Kidney epithelial cell (primary cell): Measurements from ENCODE around the gene ERC2. TPM values are rescaled to one million over a fixed set of nuclear protein-coding genes. Genes with fewer than 3 reads are reported as not detected.

ENCODE experiments used
- DNase-seq: peaks from one replicate; pipeline ENCODE4 v3.0.0-alpha.2; 2010; ENCODE audit warnings: low read depth
- H3K27me3 ChIP-seq: 2 replicates; pipeline ENCODE4 v1.6.0; 2011; ENCODE audit warnings: low read length; ENCODE audit not compliant: control insufficient read depth, insufficient read depth
- H3K36me3 ChIP-seq: 2 replicates; pipeline ENCODE4 v1.5.1; 2011; ENCODE audit warnings: low read length; ENCODE audit not compliant: control insufficient read depth, insufficient read depth
- H3K4me3 ChIP-seq: 2 replicates; pipeline ENCODE4 v1.5.1; 2011; ENCODE audit warnings: low read depth, mild to moderate bottlenecking, control low read depth, low read length
- total RNA-seq: library from RNA; depleted of rRNA; stranded (reverse); fragments of >200 nt; gene quantifications from 2 replicates; pipeline ENCODE4 v1.2.3, GENCODE V29; 2015
- TF ChIP-seq, protein P1 (sequence below): IDR thresholded peaks from 2 replicates; pipeline ENCODE4 v1.5.1; 2011; ENCODE audit warnings: mild to moderate bottlenecking, moderate library complexity, low read length, control low read depth, inconsistent platforms; ENCODE audit not compliant: insufficient read depth, poor library complexity, severe bottlenecking

ERC2 gene
- total RNA-seq, 1 donor from 2014 or later, result 17.0 TPM

DNA sequence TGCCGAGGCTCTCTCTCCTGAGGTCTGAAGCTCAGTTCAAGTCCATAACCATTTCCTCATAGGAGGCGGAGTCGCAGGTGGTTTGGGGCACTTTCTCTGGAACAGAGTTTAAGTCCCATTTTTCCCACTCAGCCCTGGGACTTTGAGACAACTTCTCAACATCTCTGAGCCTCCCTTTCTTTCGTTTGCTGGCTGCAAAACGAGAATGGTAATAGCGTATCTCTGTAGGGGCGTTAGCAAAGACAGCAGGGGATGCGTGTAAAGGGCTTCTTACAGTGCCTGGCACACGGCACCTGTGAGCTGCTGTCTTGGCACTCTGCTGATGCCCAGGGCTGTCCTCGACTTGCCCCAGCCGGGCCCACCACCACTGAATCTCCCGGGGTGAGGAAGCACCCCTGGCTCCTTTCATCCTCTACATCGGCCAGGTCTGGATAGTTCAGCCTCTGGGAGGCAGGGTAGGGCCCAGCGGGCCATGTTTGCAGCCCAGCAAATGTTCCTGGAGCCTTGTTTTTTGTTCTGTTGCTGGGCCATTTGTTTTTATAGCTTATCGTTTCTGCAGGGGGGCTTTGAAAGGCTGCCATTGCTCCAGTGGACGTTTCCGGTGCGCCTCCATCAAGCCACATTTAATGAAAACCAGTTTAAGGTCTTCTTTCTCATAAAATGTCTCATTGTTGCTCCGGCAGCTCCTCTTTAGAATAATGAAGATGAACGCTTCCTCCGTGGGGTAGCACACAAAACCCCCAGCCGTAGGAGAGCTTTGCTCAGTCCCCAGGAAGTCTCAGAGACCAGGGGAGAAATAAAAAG lies 921.2 kb downstream of the ERC2 start:
- TF ChIP-seq, protein P1, sequence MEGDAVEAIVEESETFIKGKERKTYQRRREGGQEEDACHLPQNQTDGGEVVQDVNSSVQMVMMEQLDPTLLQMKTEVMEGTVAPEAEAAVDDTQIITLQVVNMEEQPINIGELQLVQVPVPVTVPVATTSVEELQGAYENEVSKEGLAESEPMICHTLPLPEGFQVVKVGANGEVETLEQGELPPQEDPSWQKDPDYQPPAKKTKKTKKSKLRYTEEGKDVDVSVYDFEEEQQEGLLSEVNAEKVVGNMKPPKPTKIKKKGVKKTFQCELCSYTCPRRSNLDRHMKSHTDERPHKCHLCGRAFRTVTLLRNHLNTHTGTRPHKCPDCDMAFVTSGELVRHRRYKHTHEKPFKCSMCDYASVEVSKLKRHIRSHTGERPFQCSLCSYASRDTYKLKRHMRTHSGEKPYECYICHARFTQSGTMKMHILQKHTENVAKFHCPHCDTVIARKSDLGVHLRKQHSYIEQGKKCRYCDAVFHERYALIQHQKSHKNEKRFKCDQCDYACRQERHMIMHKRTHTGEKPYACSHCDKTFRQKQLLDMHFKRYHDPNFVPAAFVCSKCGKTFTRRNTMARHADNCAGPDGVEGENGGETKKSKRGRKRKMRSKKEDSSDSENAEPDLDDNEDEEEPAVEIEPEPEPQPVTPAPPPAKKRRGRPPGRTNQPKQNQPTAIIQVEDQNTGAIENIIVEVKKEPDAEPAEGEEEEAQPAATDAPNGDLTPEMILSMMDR, result no peak
- DNase-seq, result no peak
- H3K4me3 ChIP-seq, result no peak overlapping the region
- H3K36me3 ChIP-seq, result no peaks in the 10 kb centered on the region
- H3K27me3 ChIP-seq, result no peaks in the 10 kb centered on the region

DNA sequence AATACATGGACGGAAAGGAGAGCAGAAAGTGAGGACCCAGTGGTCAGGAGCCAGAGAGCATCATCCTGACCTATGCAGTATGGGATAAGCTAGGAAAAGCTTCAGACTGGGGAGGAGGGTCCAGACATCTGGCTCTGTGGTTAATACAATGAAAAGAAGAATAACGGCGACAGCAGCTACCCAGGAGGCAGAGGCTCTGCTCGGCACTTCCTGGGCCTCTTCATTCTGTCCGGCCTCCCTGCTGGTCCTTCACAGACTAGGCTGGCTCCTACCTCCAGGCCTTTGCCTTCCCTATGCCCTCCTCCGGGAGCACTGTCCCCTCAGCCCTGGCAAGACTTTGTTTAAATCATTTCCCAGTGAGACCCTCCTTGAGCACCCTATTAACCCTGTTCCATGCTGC lies 922.3 kb downstream of the ERC2 start:
- TF ChIP-seq, protein P1, result no peak
- Histone ChIP-seq H3K27me3 (no peaks in the 10 kb centered on the region), H3K4me3 (no peak overlapping the region), H3K36me3 (no peaks in the 10 kb centered on the region)
- no peak for DNase-seq

DNA sequence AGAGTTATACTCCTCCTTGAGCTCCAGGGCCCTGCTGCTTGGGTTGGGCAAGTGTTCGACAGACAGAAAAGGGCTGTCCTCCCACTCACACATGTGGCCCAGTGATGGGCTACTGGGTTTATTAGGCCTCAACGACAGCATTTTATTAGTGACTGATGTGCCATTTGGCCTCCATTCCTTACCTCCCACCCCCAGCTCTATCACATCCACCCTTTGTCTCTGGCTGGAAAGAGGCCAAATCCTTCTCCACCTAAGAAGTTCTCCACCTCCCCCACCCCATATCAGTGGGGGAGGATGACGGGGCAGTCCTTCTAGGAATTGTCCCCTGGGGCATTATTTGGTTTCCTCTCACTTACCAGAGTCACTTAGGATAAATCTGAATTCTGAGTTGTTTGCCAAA lies 924.0 kb downstream of the ERC2 start:
- Histone ChIP-seq H3K4me3 (no peak overlapping the region), H3K36me3 (no peaks in the 10 kb centered on the region), H3K27me3 (no peaks in the 10 kb centered on the region)
- no peak for DNase-seq
- TF ChIP-seq, protein P1, result no peak

DNA sequence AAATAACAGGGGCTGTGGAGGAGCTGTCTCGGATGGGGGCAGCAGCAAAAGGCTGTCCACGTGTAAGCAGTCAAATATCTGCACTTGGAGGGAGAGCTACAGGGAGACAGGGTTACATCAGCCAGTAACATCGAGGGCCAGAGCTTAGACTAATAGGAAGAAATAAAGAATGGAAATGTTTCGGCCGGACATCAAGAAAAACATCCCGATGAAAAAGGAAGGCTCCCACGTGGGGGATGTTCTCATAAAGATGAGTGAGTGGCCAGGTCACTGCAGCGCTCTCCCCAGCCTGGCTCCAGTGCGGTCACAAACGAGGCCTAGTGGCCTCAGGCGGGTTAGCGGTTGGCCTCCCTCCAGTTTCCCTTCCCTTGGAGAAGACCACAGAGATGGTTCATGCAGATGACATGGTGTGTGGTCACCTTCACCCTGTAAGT lies 925.1 kb downstream of the ERC2 start:
- Histone ChIP-seq H3K27me3 (no peaks in the 10 kb centered on the region), H3K4me3 (no peak overlapping the region), H3K36me3 (no peaks in the 10 kb centered on the region)
- DNase-seq, result no peak
- TF ChIP-seq, protein P1, result no peak

DNA sequence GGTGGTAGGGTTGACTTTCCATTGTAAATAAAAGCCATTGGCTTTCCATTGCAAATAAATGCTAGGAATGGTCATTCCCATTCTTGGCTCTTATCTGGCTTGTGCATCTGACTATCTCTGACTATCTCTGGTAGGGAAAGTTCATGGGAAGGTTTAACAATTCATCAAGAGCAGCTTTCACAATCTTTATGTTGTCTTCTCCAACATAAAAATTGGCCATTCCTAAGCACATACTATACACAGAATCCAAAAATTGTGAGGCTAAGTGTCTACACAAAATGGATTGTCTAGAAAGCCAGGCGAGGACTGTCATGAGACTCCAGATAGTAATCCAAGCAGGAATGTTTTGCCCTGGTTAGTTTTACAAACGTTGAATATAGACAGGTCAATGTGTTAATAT lies 926.8 kb downstream of the ERC2 start:
- Histone ChIP-seq H3K4me3 (no peak overlapping the region), H3K27me3 (no peaks in the 10 kb centered on the region), H3K36me3 (no peaks in the 10 kb centered on the region)
- no peak for DNase-seq
- TF ChIP-seq, protein P1, result no peak

DNA sequence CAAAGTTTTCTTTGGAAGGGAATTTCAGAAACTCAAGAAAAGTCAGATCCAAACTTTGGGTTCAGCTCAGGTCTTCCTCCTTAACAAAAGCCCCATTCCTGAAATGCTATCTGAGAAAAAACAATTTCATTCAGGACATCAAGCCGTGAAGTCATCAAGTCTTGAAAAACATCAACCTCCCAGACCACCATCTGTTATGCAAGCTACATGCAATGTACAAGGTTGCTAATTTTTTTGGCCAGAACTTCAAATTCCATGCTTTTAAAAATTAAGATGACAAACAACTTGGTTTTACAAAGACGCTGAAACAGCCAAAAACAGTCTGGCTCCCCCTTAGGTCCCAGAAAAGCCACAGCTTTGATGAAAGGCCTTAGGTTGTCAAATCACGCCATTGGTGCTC lies 927.3 kb downstream of the ERC2 start:
- no peaks in the 10 kb centered on the region for H3K27me3 ChIP-seq
- TF ChIP-seq, protein P1, result no peak
- DNase-seq, result no peak

More for the DNA sequence above, 927.3 kb downstream of the ERC2 start:
- H3K36me3 ChIP-seq, result no peaks in the 10 kb centered on the region
- no peak overlapping the region for H3K4me3 ChIP-seq
